GM19324 (cell line): ENCODE measurements around the gene SLBP.

Experiments
- ATAC-seq: cut with Tn5 transposase; IDR thresholded peaks from one replicate; pipeline ENCODE4 v1.9.1; 2021; ENCODE audit warnings: mild to moderate bottlenecking, moderate library complexity; ENCODE audit not compliant: unreplicated experiment, low FRiP score

The SLBP gene

GRCh38 chr4:1749826-1750225, 37.7 kb upstream of the SLBP start:
- ATAC-seq = no peak

DNA sequence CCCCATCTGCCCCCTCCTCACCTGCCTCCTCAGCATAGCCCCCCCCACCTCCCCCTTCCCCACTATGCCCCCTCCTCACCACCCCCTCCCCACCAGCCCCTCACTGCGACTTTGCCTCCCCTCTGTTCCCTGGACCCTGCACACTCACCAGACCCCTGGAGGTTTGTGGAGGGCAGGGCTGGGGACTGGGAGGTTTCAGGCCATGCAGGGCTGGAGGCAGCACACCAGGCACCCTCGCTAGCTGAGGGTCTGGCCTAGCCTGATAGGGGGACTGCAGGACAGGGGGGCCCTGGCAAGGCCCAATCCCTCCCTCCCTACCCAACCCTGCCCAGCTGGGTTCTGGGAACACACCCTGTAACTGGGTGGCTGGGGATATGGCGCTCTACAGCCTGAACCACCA, 37.3 kb upstream of the SLBP start:
- ATAC-seq = no peak

- ATAC-seq = no peak
Observed at GRCh38 chr4:1748465-1748995, 36.4 kb upstream of the SLBP start.

DNA sequence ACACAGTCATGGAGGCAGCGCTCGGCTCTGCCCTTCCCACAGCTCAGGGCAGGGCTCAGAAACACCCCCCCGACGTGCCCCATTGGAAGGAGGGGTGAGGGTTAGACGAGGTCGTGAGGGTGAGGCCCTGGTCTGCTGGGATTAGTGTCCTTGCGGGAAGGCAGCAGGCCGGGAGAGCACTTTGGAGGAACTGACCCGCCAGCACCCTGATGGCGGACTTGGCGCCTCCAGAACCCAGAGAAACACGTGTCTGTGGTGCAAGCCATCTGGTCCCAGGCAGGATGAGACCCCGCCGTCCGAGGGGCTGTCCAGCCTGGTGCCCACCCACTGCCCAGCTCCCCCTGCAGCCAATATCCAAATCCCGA, 35.5 kb upstream of the SLBP start:
- ATAC-seq = no peak

DNA sequence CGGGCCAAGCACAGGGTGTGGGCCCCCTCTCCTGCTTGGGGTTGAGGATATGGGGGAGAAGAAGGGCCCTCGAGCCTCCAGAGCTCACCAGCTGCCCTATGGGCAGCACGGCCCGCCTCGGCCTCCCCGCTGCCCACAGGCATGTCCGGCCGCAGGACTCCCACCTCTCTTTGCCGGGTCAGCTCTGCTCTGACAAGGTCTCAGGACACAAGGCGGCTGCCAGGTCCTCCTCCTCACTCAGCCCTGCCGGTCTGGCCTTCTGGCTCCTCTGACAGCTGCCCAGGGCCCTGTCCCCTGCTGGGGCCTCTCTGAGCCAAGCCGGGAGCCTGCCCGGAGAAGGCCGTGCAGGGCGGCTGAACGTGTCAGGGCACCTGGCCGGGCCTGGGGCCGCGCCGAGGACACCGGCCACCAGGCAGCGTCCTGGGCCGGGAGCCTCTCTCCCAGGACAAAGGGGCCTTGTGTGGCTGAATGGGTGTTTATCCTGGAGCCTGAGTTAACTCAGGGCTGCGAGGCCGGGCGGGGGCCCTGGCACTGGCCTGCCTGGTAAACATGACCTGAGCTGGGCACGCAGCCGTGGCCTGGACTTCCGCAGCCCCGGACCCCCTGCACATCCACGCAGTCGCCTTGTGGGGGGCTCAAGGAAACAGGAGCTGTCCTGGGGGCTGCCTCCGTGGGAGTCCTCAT, 34.9 kb upstream of the SLBP start:
- ATAC-seq = no peak

- ATAC-seq = no peak
Observed at GRCh38 chr4:1746265-1746691, 34.2 kb upstream of the SLBP start.

DNA sequence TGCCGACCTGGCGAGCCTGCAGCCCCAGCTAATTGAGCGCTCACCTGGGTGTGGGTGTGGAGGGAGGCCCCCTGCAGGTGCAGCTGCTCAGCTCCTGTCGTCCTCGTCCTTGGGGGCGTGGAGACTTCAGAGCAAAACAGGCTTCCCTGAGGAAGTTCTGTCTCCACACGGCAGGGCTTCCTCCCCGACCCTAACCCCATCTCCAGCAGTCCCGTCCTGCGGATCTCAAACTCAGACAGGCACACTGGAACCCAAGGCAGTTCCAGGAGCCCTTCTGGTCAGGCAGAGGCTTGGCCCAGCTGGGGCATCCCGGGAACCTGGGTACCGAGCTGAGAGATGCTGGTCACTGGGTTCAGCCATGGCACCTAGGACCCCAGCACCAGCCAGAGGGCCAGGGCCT, 33.6 kb upstream of the SLBP start:
- ATAC-seq = no peak

GRCh38 chr4:1745165-1745564, 33.0 kb upstream of the SLBP start:
- ATAC-seq = no peak

GRCh38 chr4:1744552-1744951, 32.4 kb upstream of the SLBP start:
- no peak for ATAC-seq

- ATAC-seq = no peak
Observed at GRCh38 chr4:1743975-1744374, 31.9 kb upstream of the SLBP start.

GRCh38 chr4:1743551-1743950, 31.4 kb upstream of the SLBP start:
- no peak for ATAC-seq

- no peak for ATAC-seq
Observed at GRCh38 chr4:1741208-1741607, 29.1 kb upstream of the SLBP start.

DNA sequence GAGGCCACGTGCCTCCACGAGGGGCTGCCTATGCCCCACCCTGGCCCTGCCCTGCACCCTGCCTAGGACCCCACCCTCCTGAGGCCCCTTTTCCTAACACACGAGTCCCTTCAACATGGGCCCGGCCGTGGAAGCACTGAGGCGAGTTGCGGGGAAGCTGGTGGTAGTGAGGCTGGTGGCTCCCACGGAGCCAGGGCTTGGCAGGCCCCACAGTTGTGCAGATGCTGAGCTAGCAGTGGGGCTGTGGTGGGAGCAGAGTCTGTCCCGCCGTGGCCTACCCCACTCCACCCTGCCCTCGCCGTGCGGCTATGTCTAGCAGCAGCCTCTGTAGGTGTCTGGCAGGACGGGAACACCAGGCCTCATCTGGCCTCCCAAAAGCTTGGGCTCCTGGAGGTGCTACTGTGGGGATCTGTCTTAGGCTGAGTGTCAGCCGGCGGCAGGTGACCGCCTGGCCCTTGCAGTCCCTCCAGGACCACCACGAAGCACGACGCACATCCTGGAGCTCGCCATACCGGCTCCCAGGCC, 28.0 kb upstream of the SLBP start:
- no peak for ATAC-seq

DNA sequence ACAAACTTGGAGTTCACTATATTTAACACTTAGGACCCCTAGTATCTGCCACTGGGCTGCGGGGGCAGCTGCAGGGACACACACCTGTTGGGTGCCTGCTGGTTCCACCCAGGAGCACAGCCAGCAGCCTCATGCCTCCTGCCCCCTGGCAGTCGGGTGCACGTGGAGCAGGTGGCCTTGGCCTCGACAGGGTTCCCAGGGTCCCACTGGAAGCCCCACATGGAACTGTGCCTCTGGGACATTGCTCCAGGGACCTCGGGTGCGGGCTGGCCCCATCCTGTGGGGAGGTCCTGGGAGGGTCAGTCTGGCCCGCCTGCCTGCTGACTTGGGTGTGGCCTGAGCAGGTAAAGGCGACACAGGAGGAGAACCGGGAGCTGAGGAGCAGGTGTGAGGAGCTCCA, 27.2 kb upstream of the SLBP start:
- no peak for ATAC-seq

DNA sequence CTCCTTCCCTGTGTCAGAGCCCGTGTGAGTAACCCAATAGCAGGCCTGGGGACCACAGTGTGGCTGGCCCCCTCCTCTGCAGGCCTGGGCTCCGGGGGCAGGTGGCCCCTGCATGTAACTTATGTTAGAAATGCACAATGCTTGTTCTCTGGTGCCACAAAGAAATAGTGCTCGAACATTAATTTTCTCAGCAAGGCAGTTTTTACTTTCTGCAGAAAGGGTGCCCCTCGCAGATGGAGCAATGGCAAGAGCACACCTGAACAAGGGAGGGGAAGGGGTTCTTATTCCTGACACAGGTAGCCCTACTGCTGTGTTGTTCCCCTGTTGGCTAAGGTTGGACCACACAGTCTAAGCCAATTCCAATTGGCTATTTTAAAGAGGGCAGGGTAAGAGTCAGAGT, 26.3 kb upstream of the SLBP start:
- ATAC-seq = no peak

- no peak for ATAC-seq
Observed at GRCh38 chr4:1737666-1738065, 25.5 kb upstream of the SLBP start.

- no peak for ATAC-seq
Observed at GRCh38 chr4:1736812-1737211, 24.7 kb upstream of the SLBP start.

- ATAC-seq = no peak
Observed at GRCh38 chr4:1735215-1735614, 23.1 kb upstream of the SLBP start.

DNA sequence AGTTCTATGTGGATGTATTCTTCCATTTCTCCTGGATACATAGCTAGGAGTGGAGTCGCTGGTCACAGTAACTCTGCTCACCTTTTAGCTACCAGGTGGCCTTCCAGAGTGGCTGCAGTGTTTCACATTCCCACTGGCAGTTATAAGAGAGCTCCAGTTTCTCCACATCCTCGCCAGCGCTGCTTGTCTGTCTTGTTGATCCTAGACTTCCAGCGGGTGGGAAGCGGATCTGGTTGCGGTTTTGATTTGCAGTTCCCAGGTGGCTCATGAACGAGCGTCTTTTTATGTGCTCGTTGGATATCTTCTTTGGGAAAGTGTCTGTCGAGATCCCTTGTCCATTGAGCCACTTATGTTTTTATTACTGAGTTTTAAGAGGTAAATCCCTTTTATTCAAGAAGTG, 20.8 kb upstream of the SLBP start:
- ATAC-seq = no peak

DNA sequence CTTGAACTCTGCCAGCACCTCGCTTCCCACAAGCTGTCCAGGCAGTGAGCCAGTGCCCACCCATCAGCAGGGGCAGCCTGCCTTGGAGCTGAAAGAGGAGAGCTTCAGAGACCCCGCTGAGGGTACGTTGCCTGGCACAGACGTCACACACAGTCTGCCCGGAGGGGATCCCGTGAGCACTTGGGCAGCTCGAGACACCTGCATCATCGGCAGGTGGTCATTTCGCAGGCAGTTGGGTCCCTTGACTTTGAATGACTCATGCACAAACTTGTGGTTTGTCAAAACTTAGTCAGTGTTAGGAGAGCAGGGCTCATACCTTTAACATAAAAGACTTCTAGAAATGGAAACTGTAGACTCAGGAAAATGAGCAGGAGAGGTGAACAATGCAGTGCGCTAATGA, 19.1 kb upstream of the SLBP start:
- no peak for ATAC-seq

- no peak for ATAC-seq
Observed at GRCh38 chr4:1730532-1731135, 18.5 kb upstream of the SLBP start.
